Stimulated activated CD8-positive, alpha-beta memory T cell treated with anti-CD3 and anti-CD28 coated beads, Interleukin-7, amount 100 ng/mL, for 1 hour (primary cell): Measurements from ENCODE around the gene ALKBH3.

ENCODE experiments used
- DNase-seq, 2 donors: peaks; one replicate each; pipeline ENCODE4 v3.0.0-alpha.2; 2020; ENCODE audit warnings: low read depth in 2 of 2

Gene ALKBH3

DNA sequence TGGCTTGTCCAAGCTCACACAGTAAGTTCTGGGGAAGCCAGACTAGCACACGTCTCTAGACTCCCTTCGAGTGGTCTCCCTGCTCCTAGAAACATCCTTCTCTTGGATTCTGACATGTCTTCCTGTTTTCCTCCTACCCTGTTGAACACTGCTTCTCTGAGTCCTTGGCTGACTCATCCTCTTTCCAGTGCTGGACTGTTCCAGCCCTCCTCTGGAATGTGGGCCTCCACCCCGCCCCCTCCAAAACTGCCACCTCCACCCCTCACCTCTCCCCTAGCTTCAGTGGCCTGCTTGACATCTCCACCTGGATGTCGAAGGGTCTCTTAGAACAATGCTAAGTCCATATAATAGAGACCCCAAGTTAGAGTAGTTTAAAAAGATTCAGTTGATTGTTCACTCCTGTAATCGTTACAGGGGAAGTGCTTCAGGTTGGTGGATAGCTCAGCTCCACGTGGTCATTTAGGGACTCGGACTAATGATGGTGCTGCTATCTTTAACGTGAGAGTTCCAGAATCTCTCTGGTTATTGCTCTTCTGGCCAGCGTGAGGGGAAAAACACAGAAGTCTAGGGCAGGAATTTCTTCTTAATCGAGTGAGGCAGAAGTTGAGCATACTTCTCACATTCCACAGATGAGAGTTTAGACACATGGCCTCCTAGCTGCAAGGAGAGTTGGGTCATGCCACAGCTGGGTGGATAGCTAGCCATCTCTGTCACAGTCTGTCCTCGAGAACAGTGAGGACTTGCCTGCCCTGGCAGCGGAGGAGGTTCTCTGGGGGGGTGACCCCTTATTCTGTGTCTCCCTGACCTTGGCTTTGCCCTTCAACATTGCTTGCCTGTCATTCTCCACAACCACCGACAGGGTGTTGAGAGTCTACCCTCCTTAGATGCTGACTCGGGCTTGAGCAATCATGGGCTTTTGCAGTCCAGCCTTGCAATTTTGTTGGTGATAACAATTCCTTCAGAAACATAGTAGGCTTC lies 57.1 kb downstream of the ALKBH3 start:
- DNase-seq, result no peak

GRCh38 chr11:43941257-43941994 lies 60.8 kb downstream of the ALKBH3 start:
- DNase-seq, result no peak

GRCh38 chr11:43942662-43943371 lies 62.2 kb downstream of the ALKBH3 start:
- no peak for DNase-seq

- DNase-seq, result no peak
Observed at GRCh38 chr11:43943372-43943930, 62.8 kb downstream of the ALKBH3 start.

- DNase-seq, result no peak
Observed at GRCh38 chr11:43943931-43944751, 63.5 kb downstream of the ALKBH3 start.

DNA sequence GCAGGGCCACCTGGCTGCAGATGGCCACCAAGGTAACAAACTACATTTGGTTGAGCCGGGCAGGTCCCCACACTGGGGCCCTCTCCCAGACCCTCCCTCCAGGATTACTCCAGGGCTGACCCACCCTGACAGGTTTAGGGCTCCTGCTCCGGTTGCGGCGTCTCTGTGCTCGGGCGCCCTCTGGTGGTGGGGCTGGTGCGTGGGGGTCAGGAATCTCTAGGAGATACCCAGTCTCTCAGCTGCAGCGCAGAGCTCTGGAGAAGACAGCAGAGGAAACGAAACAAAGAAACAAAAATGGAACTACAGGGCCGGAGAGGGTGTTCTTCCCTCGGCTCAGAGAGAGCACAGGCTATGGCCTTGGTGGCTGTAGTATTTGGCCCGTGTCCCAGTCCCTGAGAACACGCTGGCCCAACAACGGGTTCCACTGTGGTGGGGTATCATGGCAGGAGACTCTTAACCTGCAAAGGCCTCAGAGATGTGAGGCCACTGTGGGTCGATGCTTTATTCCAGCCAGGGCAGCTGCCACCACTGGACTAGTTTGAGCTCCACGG lies 64.2 kb downstream of the ALKBH3 start:
- DNase-seq, result peak; percentile 14 to 44

DNA sequence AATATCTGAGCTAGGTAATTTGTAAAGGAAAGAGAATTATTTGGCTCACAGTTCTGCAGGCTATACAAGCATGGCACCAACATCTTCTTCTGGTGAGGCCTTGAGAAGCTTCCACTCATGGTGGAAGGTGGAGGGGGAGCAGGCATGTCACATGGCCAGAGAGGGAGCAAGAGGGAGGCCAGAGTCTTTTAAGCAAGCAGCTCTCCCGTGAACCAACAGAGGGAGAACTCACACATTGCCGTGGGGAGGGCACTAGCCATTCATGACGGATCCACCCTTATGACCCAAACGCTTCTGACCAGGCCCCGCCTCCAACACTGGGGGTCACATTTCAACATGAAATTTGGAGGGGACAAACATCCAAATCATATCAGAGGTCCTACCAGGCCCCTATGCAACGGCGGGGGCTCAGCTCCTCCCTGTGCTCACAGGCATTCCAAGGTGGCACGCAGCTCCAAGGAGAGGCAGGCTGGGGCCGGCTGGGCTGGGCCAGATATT lies 66.4 kb downstream of the ALKBH3 start:
- DNase-seq, result no peak

- no peak for DNase-seq
Observed at GRCh38 chr11:43947815-43948214, 67.2 kb downstream of the ALKBH3 start.

DNA sequence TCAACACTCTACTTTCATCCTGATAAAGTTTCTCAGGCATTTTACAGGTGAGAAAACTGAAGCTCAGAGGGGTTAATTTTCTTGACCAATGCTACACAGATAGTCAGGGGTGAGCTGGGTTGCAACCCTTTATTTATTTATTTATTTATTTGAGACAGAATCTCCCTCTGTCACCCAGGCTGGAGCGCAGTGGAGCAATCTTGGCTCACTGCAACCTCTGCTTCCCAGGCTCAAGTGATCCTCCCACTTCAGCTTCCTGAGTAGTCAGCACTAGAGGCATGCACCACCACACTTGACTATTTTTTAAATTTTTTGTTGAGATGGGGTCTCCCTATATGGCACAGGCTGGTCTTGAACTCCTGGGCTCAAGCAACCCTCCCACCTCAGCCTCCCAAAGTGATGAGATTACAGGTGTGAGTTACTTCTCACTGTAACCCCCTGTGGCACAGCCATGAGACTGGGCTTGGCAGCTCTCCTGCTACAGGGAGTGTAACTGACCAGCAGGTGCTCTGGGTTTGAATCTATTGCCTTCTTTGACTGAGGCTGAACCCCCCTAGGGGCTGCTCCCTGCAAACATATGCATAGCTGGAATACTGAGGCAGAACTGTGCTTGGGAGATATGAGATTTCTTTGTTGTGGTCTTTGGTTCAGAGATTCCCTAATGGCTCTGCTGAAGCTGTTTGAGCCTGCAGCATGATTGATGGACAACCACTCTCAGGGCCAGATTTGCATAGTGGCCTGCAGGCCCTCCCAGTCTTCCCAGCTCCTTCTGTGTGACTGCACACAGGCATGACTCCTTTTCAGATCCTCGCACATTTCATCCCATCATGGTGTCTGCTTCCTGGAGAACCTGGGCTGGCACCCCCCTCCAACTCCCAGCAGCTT lies 68.0 kb downstream of the ALKBH3 start:
- DNase-seq, result no peak

- DNase-seq, result no peak
Observed at GRCh38 chr11:43950311-43950855, 69.8 kb downstream of the ALKBH3 start.

DNA sequence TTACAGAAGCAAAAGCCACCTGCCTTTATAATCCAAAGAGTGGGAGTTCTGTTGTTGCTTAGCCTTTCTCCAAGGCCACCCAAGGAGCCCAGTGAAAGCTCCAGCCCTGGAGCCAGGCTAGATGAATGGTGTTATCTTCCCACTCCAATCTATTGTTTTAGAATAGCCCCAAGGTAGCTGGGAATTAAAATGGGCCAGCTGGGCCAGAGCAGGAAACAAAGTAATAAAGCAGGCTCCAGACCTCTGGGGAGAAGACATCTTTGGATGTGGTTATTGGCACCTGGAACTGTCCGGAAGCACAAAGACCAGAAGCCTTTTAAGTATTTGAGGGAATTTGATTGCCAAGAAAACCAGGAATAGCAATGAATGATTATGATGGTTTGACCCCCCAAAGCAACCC lies 70.6 kb downstream of the ALKBH3 start:
- DNase-seq, result no peak

- DNase-seq, result no peak
Observed at GRCh38 chr11:43952020-43952400, 71.4 kb downstream of the ALKBH3 start.

GRCh38 chr11:43952401-43953342 lies 72.0 kb downstream of the ALKBH3 start:
- DNase-seq, result no peak

GRCh38 chr11:43953521-43953920 lies 72.9 kb downstream of the ALKBH3 start:
- DNase-seq, result no peak

DNA sequence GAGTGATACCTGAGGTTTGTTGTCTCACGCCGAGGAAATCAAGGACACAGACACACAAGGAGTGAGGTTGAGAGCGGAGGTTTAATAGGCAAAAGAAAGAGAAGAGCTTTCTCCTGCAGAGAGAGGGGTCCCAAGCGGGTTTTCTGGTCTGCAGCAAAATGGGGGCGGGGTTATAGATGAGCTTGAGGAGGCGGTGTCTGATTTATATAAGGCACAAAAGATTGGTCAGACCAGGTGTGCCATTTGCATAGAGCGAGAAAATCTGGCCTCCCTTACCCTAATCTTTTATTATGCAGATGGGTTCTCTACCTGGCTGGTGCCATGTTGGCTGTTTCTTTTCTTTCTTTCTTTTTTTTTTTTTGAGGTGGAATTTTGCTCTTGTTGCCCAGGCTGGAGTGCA lies 73.6 kb downstream of the ALKBH3 start:
- no peak for DNase-seq

DNA sequence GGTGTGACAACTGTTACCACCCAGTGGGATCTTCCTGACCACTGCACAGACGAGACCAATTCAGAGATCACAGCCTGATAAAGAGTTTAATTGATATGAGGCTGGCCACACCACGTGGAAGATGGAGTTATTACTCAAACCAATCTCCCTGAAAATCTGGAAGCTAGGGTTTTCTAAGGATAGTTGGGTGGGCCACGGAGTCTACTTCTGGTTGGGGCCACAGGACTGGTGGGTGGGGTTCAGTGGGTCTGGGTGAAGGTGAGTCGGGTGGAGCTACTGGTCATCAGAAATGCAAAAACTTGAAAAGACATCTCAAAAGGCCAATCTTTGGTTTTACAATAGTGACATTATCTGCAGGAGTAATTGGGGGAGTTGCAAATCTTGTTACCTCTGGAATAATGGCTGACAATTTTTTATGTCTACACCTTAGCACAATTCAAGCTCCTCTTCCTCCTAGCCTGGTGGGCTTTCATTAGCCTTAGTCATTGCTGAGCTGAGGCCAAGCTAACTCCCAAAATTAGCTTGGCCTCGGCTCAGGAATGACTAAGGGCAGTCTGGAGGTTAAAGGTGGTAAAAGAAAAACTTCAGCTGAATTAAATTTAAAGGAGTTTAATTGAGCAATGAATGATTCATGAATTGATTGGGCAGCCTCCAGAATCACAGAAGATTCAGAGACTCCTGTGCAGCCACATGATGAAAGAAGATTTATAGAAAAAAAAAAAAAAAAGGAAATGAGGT lies 74.9 kb downstream of the ALKBH3 start:
- no peak for DNase-seq

DNA sequence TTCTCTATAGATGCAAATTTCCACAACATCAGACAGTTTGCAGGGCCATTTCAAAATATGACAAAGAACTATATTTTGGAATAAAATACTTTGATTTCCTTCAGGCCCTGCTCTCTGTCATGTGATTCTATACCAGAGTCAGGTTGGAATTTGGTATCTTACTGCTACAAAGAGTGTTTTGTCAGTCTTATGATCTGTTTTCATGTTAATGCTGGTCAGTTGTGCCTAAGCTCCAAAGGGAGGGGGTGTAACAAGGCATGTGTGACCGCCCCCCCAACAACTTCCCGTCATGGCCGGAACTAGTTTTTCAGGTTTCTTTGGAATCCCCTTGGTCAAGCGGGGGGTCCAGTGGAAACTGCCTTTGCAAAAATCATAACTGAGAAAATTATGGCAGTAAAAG lies 76.9 kb downstream of the ALKBH3 start:
- DNase-seq, result no peak
